SU-DHL-6 (cell line): ENCODE results near the gene TREH.

Source experiments
- H2AFZ ChIP-seq: fragments of 200-600 bp; sonication (generic); 2 replicates; pipeline ENCODE4 v1.6.1; 2014; ENCODE audit warnings: low read depth, mild to moderate bottlenecking, moderate library complexity, mixed read lengths, antibody characterized with exemption, low read length; ENCODE audit not compliant: severe bottlenecking
- H3F3A ChIP-seq: fragments of 200-600 bp; shearing (Covaris generic); 2 replicates; pipeline ENCODE4 v1.6.0; 2016; ENCODE audit warnings: antibody characterized with exemption, mild to moderate bottlenecking; ENCODE audit not compliant: insufficient read depth
- H3K27ac ChIP-seq: fragments of 200-600 bp; sonication (generic); 2 replicates; pipeline ENCODE4 v1.5.1; 2016; ENCODE audit warnings: low read depth, mild to moderate bottlenecking, low read length, moderate library complexity, mixed read lengths
- H3K27me3 ChIP-seq: fragments of 200-600 bp; sonication (generic), shearing (Covaris generic); 2 replicates; pipeline ENCODE4 v1.6.0; 2014; ENCODE audit warnings: mild to moderate bottlenecking, low read length
- H3K36me3 ChIP-seq: fragments of 200-600 bp; sonication (generic); 2 replicates; pipeline ENCODE4 v1.6.1; 2014; ENCODE audit warnings: mild to moderate bottlenecking, low read length, mixed read lengths
- H3K4me2 ChIP-seq: fragments of 300-600, 200-600 bp; shearing (Covaris generic), sonication (generic); 2 replicates; pipeline ENCODE4 v1.6.0; 2014; ENCODE audit warnings: low read length, low read depth, mild to moderate bottlenecking; ENCODE audit not compliant: poor library complexity, severe bottlenecking
- H3K4me3 ChIP-seq: fragments of 200-600 bp; sonication (generic); 2 replicates; pipeline ENCODE4 v1.5.1; 2014; ENCODE audit warnings: antibody characterized with exemption, low read length, mild to moderate bottlenecking, mixed read lengths; ENCODE audit not compliant: insufficient read depth, poor library complexity, severe bottlenecking
- H3K79me2 ChIP-seq: fragments of 200-600 bp; sonication (generic); 2 replicates; pipeline ENCODE4 v1.6.1; 2014; ENCODE audit warnings: mild to moderate bottlenecking, low read length, moderate library complexity; ENCODE audit not compliant: insufficient read depth
- H3K9ac ChIP-seq: fragments of 200-600 bp; sonication (generic); 2 replicates; pipeline ENCODE4 v1.7.0; 2014; ENCODE audit warnings: mild to moderate bottlenecking, low read length
- H3K9me2 ChIP-seq: fragments of 200-600 bp; sonication (generic); replicated peaks from 2 replicates; pipeline ENCODE4 v1.6.1; 2014; ENCODE audit warnings: low read length; ENCODE audit not compliant: insufficient read depth
- H3K9me3 ChIP-seq: fragments of 200-600 bp; sonication (generic); 2 replicates; pipeline ENCODE4 v1.6.1; 2014; ENCODE audit warnings: low read length, mixed read lengths; ENCODE audit not compliant: insufficient read depth
- H4K20me1 ChIP-seq: fragments of 200-600 bp; sonication (generic); 2 replicates; pipeline ENCODE4 v1.6.1; 2014; ENCODE audit warnings: low read depth, mild to moderate bottlenecking, antibody characterized with exemption, low read length, moderate library complexity, mixed read lengths
- EZH2phosphoT487 ChIP-seq: fragments of 200-600 bp; sonication (generic), shearing (Covaris generic); conservative IDR thresholded peaks from 2 replicates; pipeline ENCODE4 v1.6.1; 2018; ENCODE audit warnings: mild to moderate bottlenecking, antibody characterized with exemption, low read length, moderate library complexity, mixed read lengths
- TF ChIP-seq, protein P1 (sequence below): fragments of 200-600 bp; sonication (generic); IDR thresholded peaks from one replicate; pipeline ENCODE4 v1.5.1; 2017; ENCODE audit warnings: antibody characterized with exemption, mild to moderate bottlenecking, low read length, moderate library complexity; ENCODE audit not compliant: insufficient read depth, poor library complexity, severe bottlenecking

Gene TREH

DNA sequence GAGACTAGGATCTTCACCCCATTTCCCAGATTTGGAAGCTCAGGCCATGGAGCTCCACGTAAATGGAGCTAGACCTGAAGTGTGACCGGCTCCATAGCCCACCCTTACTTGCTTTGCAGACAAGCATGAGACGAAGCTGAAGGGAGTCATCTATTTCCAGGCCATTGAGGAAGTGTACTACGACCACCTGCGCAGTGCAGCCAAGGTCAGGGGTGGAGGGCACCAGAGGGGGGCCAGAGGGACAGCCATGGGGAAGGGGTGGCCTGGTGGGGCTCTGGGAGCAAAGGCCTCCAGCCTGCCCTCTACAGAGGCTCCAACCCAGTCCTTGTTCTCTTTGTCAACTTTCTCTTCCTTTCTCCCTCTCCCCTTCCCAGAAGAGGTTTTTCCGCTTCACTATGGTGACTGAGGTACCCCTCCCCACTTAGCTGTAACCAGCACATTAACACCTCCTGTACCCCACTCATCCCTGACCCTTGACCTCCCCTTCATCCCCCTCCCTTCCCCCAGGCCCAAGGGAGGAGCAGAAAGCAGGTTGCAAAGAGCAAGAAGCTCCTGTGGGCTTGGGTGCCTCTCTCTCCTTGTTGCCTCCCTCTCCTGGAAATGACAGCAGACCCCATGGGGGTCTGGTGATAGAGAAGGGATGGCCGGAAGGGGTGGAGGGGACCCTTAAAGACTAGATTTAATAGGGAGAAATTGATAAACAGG lies 23.8 kb downstream of the TREH start:
- H3K4me2 ChIP-seq: no peak overlapping the region
- H3K79me2 ChIP-seq: no peaks in the 10 kb centered on the region
- TF ChIP-seq, protein P1, sequence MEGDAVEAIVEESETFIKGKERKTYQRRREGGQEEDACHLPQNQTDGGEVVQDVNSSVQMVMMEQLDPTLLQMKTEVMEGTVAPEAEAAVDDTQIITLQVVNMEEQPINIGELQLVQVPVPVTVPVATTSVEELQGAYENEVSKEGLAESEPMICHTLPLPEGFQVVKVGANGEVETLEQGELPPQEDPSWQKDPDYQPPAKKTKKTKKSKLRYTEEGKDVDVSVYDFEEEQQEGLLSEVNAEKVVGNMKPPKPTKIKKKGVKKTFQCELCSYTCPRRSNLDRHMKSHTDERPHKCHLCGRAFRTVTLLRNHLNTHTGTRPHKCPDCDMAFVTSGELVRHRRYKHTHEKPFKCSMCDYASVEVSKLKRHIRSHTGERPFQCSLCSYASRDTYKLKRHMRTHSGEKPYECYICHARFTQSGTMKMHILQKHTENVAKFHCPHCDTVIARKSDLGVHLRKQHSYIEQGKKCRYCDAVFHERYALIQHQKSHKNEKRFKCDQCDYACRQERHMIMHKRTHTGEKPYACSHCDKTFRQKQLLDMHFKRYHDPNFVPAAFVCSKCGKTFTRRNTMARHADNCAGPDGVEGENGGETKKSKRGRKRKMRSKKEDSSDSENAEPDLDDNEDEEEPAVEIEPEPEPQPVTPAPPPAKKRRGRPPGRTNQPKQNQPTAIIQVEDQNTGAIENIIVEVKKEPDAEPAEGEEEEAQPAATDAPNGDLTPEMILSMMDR: no peak
- no peak for TF ChIP-seq EZH2phosphoT487
- no peak overlapping the region for H2AFZ ChIP-seq
- H3K9me3 ChIP-seq: no peaks in the 10 kb centered on the region
- H3K9ac ChIP-seq: no peak overlapping the region
- no peak overlapping the region for H3K4me3 ChIP-seq
- H3K27me3 ChIP-seq: no peaks in the 10 kb centered on the region
- H4K20me1 ChIP-seq: no peaks in the 10 kb centered on the region
- H3K27ac ChIP-seq: no peak overlapping the region
- H3F3A ChIP-seq: no peaks in the 10 kb centered on the region
- no peaks in the 10 kb centered on the region for H3K9me2 ChIP-seq
- no peaks in the 10 kb centered on the region for H3K36me3 ChIP-seq

DNA sequence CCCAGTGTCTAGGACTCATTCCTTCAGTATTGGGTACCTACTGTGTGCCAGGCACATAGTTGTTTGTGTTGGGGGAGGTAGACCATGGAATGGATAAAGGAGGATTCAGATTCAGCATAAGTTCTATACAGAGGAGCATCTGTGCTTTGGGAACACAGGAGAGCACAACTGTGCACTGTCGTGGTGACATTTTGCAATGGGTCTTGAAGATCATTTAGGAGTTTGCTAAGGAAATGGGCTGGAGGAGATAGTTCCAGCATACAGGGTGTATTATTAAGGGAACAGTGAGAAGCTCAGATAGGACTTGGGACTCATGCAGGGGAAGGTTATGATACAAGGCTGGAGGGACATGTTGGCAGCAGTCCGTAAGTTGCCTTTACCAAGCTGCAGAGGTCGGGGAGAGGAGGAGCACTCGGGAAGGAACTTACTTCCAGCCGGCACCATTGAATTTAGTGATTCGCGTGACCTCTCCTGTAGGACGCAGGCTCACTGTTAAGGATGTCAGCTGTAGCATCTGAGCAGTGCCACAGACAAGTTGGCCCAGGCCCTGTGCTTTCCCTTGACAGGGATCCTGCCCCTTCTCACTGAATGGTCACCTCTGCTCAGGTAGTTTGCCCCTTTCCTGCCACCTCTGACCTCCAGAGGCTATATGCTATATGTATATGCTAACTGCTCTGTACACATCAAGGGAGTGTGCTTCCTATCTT lies 25.6 kb downstream of the TREH start:
- Histone ChIP-seq H3K36me3 (no peaks in the 10 kb centered on the region), H3K4me3 (no peak overlapping the region), H3K9me3 (no peaks in the 10 kb centered on the region), H3K4me2 (no peak overlapping the region), H3F3A (no peaks in the 10 kb centered on the region), H3K27ac (no peak overlapping the region), H2AFZ (no peak overlapping the region), H3K9ac (no peak overlapping the region), H3K9me2 (no peaks in the 10 kb centered on the region), H3K27me3 (no peaks in the 10 kb centered on the region), H3K79me2 (no peaks in the 10 kb centered on the region), H4K20me1 (no peaks in the 10 kb centered on the region)
- TF ChIP-seq, protein P1: no peak
- no peak for TF ChIP-seq EZH2phosphoT487

DNA sequence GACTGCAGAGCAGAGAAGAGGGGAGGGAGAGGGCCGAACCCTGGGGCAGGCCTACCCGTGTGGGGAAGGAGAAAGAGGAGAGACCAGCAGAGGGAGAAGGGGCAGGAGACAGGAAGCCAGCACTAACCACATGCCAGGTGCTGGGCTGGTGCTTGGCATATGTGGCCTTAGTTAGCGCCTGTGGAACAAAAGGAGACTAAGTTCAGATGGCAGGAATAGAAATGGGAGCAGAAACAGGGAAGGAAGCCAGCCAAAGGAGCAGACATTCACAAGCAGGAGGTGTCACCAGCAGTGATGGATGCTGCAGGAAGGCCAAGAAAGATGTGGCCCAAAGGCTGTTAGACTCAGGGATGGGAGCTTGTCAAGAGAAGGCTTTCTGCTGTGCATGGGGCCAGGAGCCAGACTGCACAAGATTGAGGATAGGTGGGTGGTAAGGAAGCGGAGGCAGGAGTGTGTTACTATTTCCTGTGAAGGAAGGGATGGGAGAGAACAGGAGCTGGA lies 26.7 kb downstream of the TREH start:
- H3K27ac ChIP-seq: no peak overlapping the region
- no peaks in the 10 kb centered on the region for H3K36me3 ChIP-seq
- no peaks in the 10 kb centered on the region for H3K9me3 ChIP-seq
- TF ChIP-seq EZH2phosphoT487: no peak
- TF ChIP-seq, protein P1: no peak
- H3K9me2 ChIP-seq: no peaks in the 10 kb centered on the region
- no peak overlapping the region for H2AFZ ChIP-seq
- no peaks in the 10 kb centered on the region for H4K20me1 ChIP-seq
- no peaks in the 10 kb centered on the region for H3K27me3 ChIP-seq
- no peak overlapping the region for H3K9ac ChIP-seq
- no peaks in the 10 kb centered on the region for H3K79me2 ChIP-seq
- no peak overlapping the region for H3K4me3 ChIP-seq
- no peaks in the 10 kb centered on the region for H3F3A ChIP-seq
- H3K4me2 ChIP-seq: no peak overlapping the region
